ENCODE data around the gene SEC31A.
"Not testable (repeated sequence)": the region's sequence is repeated elsewhere in the genome, so short reads cannot be mapped to it uniquely, and the experiment has no call there.

Gene SEC31A

DNA sequence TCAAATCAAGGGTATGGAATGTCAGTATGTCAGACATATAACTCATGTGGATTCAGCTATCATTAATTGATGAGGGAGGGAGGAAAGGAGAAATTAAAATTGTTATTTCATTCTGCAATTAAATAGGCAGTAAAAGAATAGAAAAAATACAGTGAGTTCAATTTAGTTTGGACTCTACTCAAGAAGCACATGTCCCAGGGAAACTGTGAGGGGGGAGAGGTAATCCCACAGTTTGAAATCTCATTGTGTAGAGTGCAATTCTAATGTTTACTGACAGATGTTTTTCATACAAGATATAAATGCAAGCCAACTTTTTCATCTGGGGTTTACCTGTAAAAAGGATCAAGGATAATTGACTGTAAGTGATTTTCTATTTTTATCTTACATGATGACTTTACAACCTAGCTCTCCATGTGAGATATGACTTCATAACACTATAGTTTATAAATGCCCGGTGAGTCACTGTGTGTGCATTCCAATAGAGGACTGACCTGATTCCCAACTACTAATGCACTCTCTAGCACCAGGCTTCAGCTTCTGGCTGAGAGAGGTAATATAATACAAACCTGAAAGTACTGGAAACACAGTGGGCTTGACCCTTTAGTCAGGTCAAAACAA is 57.1 kb downstream of the SEC31A start:
- no peak for DNase-seq

DNA sequence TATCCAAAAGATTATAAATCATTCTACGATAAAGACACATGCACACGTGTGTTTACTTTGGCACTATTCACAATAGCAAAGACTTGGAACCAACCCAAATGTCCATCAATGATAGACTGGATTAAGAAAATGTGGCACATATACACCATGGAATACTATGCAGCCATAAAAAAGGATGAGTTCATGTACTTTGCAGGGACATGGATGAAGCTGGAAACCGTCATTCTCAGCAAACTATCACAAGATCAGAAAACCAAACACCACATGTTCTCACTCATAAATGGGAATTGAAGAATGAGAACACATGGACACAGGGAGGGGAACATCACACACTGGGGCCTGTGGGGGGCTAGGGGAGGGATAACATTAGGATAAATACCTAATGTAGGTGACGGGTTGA is 57.9 kb downstream of the SEC31A start:
- DNase-seq, result not testable (repeated sequence)

DNA sequence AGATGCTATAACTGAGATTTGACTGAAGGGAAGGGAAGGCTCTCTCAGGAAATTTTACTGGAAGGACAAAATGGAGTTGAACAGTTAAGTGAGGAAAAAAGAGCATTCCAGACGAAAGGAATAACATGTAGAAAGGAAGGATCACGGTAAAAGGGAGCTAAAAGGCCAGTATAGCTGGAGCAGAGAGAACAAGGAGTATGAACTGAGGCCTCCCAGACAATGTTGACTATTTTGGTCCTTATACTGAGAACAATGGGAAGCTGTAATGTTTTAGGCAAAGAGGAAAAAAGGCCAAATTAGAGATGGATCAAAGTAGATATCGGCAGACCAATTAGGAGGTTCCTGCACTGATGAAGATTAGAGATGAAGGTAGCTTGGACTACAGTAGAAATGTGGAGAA is 65.5 kb downstream of the SEC31A start:
- no peak for DNase-seq

DNA sequence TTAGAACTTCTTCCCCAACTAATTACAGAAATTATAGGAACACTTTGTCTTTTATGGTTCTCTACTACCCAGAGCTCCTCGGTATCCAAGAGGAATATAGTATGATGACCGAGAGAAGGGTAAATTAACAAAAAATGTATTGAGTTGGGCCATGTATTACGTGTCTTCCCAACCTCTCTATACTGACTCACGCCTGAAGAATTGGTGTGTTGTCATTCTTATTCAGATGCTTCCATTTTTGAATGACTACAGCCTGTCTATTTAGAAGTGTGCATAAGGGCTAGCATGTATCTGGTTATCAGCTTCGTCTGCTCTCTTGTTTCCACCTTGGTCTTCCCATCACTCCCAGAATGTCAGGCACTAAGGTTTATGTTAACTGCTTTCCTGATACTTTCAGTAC is 67.9 kb downstream of the SEC31A start:
- no peak for DNase-seq

DNA sequence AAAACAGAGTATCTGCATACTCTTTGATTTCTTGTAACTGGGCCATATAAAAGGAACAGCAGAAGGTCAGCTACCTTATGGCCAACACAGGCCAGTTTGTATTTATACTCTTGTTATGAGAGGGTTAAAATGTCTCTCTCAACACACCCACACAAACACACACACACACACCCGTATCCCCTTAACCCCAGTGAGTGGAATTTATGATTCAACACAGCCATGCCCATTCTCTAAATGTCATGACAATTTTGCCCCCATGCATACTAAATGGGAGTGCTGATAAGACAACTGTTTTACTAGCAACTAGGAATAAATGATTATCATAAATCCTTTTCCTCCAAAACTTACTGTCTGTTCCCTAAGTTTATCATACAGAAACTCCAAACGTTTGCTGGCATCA is 70.3 kb downstream of the SEC31A start:
- no peak for DNase-seq

DNA sequence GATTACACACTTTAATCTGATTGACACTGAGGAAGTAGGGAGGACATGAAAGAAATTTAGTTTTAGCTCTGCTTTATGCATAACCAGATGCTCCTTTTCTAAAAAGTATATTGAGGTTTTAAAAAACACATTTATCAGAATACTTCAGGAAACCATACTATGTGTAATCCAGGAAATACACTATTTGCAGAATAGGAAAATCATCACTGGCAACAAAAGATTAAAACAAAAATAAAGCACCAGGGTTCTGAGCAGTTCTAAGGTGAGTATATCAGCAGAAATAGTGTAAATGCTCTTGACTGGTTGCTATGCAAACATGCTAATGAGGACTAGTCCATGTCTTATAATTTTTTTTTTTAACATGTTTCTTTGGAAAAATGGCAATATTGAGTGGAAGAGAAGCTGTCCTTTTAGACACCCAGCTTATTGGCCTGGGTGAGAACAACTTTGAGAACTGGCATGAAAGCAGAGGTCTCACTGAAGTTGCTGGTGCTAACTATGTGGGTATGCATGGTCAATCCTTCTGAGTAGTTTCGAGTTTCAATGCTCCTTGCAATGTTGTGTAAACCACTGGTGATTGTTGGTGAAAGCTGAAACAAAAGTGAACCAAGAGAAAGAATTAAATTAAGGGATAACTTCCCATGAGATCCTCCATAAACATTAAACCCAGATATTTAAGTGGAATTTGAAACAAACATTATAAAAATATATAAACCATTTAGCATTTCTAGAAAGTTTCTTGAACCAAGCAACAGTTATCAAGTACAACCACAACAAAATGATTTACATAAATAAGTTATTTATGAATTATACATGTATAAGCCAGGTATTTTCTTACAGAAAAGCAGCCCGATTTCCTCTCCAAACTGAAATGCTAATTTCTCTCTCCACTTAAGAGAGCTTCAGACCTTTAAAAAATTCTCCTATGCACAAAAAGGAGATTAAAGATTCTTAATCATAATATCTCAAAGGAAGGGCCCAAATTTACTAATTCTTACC is 72.0 kb downstream of the SEC31A start:
- no peak for DNase-seq

DNA sequence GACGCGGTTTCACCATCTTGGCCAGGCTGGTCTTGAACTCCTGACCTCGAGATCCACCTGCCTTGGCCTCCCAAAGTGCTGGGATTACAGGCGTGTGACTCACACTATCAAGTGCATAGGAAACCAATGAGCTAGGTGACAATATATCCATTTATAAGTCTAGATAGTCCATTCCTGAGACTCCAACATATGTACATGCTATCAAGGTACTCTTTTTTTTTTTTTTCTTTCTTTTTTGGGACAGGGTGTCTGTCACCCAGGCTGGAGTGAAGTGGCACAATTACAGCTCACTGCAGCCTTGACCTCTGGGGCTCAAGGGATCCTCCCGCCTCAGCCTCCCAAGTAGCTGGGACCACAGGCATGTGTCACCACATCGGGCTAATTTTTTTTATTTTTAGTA is 74.1 kb downstream of the SEC31A start:
- not testable (repeated sequence) for DNase-seq

DNA sequence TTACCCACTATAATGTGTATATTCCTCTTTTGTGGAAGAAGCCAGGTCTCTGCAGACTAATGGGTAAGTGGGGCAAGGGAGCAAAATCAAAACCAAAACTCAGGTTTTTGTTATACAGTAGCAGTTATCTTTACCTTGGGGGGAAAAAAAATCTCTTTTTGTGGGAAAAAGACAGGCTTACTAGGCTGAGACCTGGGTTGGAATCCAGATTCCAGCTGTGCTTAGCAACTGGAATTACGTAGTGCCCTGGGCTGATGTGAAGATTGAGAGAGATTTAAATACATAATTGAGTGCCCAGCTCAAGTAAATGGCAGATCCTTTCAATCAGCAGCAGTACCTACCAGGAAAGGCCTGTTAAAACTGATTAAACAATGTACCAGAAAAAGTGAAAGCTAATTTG is 76.9 kb downstream of the SEC31A start:
- no peak for DNase-seq

DNA sequence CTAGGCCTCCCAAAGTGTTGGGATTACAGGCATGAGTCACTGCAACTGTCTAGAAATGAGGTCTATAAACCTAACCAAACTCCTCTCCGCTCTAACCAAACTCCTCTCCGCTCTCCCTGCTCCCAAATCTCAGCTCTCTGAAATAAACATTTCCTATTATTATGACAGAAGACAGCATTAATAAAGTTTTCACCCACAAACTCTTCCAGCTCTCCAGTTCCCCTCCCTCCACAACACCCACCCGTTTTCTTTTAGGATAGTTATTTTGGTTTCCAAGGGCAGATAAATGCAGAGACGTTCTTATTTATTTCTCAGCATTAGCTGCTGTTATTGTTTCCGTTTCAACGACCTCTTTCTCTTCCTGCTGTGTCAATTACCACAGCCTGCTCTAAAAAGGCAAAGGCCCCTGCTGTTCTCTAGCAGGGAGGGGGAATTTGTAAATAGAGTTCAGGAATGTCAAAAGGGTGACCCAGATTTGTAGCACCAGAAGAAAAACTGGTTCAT is 79.1 kb downstream of the SEC31A start:
- DNase-seq, result no peak

DNA sequence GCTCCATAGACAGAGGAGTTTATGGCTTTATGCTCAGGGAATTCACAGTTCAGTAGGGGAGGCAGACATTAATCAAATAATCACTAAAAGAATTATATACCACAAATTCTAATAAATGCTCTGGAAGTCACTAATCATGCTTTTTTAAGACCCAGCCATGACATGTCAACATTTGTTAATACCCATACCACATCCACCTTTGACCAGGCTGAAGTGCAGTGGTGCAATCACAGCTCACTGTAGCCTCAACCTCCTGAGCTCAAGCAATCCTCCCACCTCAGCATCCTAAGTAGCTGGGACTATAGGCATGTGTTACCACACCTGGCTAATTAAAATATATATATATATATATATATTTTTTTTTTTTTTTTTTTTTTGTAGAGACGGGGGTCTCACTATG is 79.6 kb downstream of the SEC31A start:
- DNase-seq, result no peak

DNA sequence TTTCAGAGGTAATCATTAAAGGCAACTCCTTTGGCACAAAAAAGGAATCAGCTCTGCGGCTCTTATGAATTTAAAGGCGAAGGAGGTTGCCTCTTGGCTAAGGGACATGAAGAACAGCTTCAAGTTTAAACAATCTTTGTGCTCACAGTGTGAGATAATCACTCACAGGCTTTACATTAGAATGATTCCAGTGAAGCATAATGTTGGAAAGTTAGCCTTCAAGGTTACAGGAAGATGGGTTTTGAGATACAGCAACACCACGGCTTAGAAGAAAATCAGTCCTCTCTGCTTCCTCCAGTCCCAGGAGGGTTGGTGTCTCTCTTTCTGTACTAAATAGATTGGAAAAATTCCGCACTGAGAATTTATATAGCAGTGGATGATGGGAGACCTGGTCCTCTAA is 80.8 kb downstream of the SEC31A start:
- no peak for DNase-seq

DNA sequence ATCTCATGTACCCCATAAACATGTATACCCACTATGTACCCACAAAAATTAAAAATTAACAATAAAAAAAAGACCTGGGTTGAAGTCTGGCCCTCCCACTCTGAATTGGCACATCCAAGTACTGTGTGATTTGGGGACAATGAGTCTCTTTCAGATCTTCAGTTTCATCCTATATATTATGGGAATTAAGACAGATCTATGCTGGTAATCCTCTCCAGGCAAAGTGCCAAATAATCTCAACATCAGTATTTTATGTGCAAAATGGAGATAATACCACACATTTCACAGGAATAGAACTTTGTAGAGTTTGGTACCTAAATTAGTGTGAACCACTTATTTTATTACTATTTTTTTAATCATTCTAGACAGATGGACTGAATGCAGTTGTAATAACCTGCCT is 81.3 kb downstream of the SEC31A start:
- no peak for DNase-seq

DNA sequence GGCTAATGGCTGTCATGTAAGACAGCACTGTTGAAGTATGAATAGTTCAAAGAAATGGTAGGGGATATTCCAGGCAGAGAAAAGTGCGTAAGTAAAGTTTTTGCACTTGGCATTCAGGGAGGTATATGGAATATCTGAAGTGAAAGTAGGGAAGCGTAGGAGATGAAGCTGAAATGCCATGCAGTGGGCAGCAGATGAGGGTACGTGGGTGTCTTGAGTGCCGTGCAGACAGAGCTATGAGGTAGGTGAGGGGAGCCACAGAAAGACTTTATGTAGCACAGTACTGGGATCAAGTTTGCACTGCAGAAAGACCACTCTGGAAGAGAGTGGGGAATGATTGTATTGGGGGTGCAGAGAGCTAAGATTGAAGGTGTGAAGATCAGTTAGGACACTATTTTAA is 87.2 kb downstream of the SEC31A start:
- DNase-seq, result no peak

DNA sequence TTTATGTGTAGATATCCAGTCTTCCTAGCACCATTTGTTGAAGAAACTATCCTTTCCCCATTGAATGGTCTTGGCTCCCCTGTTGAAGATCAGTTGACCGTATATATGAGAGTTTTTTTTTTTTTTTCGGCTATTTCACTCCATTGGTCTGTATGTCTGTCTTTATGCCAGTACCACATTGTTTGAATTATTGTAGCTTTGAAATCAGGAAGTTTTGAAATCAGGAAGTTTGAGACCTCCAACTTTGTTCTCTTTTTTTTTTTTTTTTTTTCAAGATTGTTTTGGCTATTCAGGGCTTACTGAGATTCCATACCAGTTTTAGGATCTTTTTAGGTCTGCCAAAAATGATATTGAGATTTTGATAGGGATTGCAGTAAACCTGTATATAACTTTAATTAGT is 88.0 kb downstream of the SEC31A start:
- DNase-seq, result no peak

DNA sequence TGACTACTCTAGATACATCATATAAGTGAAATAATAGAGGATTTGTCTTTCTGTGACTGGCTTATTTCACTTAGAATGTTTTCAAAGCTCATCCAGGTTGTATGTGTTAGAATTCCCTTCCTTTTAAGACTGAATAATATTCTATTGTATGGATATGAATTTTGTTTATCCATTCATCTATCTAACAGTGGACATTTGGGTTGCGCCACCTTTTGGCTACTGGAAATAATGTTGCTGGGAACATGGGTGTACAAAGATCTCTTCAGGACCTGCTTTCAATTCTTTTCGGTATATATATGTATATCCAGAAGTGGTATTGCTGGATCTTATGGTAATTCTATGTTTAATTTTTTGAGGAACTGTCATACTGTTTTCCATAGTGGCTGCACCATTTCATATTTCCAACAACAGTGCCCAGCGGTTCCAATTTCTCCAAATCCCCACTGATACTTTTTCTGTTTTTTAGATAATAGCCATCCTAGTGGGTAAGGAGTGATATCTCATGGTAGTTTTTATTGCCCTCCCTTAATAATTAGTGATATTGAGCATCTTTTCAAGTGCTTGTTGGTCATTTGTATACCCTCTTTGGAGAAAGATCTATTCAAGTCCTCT is 88.9 kb downstream of the SEC31A start:
- DNase-seq, result no peak

DNA sequence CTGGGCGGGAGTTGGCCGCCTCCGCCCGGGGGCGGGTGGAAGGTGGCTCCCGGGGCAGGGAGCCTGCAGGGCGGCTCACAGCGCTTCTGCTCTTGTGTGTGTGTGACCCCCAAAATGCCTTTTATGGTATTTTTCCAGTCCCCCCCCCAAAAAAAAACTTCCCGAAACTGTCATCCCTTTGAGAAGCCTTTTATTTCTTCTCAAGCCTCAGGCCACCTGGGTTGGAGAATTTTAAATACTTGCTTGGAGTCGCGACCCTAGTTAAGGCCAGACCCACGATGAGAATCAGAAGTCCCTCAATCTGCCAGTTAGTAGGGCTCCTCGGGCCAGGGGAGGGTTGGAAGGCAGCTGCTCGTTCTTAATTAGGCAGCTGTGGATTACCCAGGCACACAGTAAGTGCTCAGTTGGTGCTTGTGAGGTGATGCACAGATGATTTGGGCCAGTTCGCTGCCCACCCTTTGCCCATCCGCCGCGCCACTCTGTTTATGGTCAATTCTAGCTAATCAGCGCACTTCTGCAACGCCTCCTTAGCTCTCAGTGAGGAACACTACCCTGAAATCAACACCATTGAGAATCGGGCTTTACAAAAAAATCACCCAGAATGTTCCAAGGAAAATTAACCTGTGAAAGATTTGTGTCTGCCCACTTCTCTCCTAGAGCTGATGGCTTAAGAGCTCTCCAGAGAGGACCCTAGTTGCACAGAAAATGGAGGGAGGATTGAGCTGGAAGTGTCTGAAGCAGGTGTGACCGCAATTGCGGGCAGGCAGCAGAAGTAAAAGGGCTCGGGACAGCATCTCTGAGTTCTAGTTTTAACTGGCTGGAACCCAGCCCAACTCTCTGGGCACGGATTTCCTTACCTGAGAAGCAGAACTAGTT is 91.7 kb downstream of the SEC31A start:
- no peak for DNase-seq

DNA sequence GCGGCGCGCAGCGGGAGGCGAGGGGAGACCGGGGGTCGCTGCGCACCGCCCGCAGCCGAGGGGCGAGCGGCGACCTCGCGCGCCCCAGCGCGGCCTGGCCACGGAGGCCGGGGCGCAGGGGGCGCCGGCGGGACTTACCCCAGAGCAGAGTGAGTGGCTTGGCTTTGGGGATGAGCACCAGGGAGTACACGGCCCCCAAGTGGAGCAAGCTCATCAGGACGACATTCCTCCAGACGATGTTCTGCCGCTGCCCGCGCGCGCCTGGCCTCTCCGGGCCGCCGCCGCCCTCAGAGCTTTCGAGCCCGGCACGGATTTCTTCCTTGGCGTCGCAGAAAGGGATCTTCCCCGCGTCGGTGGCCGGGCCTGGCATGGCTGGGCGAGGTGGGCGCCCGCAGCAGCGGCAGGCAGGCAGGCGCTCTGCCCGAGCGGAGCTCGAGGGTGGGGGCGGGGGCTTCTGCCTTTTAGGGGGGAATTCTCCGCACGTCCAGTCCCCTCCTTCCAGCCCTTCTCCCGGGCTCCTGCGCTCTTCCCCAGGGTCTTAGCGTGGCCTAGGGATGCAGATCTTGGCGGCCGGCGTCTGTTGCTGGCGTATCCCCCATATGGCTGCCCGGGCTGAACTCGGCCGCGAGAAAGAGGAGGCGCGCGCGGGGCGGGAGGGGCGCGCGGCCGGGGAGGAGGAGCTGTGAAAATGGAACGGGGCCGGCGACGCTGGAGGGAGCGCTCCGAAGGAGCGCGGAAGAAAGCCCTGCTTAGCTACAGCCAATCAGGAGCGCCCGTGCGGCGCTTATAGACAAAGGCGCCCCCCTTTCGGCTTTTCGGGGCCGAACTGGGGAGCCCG is 92.6 kb downstream of the SEC31A start, which contains the start of gene SCD5:
TSS of gene SCD5 (minus strand) at position 629 of the 838 bp plus-strand sequence. CDS start at position 370, 259 bp downstream.
- peak; percentile 37 for DNase-seq

DNA sequence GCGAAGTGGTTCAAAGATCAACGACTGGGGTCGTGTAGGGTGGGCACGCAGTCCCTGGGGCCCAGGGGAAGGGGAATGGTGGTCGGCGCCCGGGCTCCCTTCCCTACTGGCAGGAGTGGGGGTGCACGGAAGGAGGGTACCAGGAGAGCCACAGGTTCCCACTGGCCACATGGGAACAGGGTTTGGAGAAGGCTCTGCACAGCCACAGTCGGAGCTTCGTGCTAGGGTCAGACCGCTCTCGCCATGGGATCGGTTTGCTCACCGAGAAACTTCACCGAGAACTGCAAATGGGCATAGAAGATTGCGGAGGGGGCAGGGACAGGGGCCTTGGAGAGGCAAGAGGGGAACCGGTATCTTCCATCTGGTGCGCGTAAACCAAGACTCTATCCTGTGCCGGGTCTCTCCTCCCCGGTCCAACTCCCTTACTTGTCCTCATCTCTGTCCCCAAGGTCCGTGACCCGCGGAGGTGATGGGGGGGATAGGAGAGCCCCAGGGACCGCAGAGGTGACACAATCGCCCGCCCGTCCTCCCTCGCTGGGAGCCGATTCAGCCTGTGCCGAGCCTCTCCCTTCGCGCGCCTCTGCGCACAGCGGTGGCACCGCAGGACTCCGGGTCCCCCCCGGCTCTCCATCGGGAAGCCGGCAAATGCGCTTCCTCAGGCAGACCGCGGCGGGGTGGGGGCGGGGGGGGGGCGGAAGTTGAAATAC is 93.4 kb downstream of the SEC31A start:
- no peak for DNase-seq

DNA sequence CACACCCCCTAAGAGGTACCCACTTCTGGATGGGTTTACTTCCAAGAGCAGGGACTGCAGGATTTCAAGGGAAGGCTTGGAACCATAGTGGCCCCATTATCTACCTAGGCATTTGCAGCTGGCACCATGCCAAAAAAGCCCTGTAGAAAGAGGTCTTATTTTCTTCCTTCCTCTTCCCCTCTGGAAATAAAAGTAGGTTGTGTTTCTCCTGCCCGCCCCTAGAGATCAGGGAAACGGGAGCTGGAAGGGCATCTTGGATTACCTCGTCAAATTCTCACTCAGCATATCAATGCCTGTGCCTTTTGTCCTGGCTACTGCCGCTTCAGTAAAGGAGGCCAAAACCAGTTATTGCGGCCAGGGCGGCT is 93.9 kb downstream of the SEC31A start:
- DNase-seq, result no peak

DNA sequence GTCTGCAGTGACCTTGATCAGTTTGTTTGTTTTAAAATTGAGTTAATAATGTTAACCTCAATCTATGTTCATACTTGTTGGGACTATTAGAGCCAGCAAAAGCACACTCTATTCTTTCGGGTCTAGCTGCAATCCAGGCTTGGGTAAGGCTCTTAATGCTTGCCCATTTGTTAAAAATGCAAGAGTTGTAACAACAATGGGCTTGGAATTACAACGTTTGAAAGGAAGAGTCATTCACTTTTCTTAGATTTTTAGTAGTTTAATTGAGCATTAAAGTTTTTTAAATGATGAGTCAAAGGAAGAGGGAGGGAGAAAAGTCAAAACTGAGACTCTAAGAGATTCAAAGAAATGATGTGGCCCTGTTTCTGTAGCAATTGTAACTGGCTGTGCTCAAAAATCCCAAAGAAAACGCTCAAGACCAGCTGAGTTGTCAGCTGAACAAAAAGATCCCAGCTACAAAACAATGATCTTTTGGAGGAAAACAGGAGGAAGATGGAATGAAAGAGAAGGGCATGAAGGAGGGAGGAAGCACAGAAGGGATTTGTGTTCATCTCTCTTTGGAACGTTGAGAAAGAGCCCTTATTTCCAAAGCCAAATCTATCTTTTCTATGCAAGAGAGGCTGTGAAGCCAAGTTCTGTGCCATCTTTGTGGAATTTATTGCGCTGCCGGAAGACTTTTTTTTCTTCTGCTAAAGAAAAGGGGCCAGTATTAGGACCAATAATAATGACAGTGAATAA is 97.9 kb downstream of the SEC31A start:
- DNase-seq, result no peak
